Subcutaneous adipose tissue (tissue), 4 donors: ENCODE measurements around the gene SERPINB10. TPM values are rescaled to one million over a fixed set of nuclear protein-coding genes. Genes with fewer than 3 reads are reported as not detected.

Experiments
- CTCF ChIP-seq: fragments of 450-650 bp; IDR thresholded peaks from one replicate; pipeline ENCODE4 v1.5.1; 2016; ENCODE audit warnings: low read depth, mild to moderate bottlenecking, control low read depth, antibody characterized with exemption, moderate library complexity
- total RNA-seq, 4 donors: library from RNA; depleted of rRNA; stranded (reverse); fragments of >200 nt; gene quantifications; one replicate each; pipeline ENCODE4 v1.1.0, GENCODE V29; 2016

SERPINB10 gene
- total RNA-seq, 4 donors from 2014 or later = not detected

- TF ChIP-seq CTCF = no peak
Observed at GRCh38 chr18:63905361-63905760, 2.4 kb upstream of the SERPINB10 start.

- TF ChIP-seq CTCF = no peak
Observed at GRCh38 chr18:63906056-63906455, 1.7 kb upstream of the SERPINB10 start.

GRCh38 chr18:63908858-63909257, 1.1 kb downstream of the SERPINB10 start:
- no peak for TF ChIP-seq CTCF

- TF ChIP-seq CTCF = no peak
Observed at GRCh38 chr18:63909870-63910269, 2.1 kb downstream of the SERPINB10 start.

GRCh38 chr18:63917817-63918216, 10.1 kb downstream of the SERPINB10 start:
- no peak for TF ChIP-seq CTCF

- no peak for TF ChIP-seq CTCF
Observed at GRCh38 chr18:63922049-63922448, 14.3 kb downstream of the SERPINB10 start.

GRCh38 chr18:63924551-63924950, 16.8 kb downstream of the SERPINB10 start:
- no peak for TF ChIP-seq CTCF
